ENCODE measurements around the gene KRT80.

The KRT80 gene

DNA sequence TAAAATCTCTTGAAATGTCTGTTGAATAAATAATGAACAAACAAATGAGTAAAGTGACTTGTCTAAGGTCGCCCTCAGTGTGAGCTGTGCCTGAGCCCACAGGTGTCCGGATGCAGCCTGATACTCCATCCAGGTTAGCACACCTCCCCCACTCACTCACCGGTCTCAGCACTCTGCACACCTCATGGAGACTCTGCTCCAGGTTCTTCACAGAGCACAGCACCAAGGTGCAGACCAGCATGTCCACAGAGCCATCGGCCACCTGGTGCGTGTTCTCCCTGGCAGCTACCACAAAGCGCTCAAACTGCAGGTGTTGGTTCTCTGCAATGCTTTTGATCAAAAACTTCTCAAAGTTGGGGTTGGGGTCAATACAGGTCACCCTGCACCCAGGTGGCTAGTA, 37.1 kb upstream of the KRT80 start:
- DNase-seq (ENCODE audit: low read depth) = no peak

DNA sequence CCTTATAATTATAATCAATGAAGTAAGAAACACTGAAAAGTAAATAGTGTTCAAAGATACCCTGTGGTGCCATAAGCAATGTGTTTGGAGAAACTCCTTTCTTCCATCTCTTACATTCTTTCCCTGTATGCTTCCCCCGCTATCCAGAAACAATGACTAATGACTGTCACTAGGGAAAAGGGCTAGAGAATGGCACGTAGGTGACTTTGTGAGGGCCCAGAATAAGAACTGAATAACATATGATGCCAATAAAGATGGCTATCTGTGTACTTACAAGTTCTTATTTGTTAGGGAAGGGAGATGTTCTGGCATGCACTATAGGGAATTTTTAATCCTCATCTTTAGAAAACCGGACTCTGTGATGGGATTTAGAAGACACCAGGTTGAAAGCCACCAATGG, 36.6 kb upstream of the KRT80 start:
- no peak for DNase-seq (ENCODE audit: low read depth)

DNA sequence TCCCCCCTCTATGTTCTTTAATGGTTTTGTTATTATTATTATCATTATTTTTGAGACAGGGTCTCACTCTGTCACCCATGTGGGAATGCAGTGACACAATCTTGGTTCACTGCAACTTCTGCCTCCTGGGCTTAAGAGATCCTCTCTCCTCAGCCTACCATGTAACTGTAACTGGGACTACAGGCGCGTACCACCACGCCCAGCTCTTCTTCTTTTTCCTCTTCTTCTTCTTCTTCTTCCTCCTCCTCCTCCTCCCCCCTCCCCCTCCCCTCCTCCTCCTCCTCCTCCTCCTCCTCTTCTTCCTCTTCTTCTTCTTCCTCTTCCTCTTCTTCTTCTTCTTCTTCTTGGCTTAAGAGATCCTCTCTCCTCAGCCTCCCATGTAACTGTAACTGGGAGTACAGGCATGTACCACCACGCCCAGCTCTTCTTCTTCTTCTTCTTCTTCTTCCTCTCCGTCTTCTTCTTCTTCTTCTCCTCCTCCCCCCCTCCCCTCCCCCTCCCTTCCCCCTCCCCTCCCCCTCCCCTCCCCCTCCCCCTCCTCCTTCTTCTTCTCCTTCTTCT, 35.9 kb upstream of the KRT80 start:
- no peak for DNase-seq (ENCODE audit: low read depth)

DNA sequence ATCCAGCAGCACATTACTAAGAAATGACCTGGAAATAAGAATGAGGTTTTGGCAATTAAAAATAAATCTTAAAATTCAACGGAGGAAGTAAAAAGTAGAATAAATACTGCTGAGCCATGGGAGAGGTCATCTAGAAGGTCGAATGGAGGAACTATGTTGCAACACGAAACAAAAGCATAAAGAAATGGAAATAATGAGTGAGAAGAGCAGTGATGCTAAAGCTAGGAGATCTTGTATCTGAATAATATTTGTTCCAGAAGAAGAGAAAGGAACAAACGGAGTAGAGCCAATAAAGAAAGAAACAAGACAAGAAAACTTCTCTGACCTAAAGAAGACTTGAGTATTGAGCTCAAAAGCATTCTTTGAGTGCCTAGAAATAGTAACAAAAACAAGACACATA, 34.6 kb upstream of the KRT80 start:
- DNase-seq (ENCODE audit: low read depth) = no peak

DNA sequence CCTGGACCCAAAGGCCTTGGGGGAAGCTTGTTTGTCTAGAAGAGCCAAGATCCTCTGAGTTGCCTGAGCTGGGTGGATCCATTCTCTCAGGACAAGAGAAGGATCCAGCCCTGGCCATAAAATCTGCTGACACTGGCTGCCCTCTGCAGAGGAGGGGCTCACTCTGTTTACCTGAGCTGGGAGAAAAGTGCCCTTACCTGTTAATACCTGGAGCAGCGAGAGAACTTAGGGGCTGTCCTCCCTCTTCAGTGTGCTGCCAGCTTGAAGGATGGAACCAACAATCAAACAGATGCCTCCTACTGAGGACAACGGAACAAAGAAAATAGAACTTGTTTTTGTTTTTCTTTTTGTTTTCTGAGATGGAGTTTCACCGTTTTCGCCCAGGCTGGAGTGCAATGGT, 33.9 kb upstream of the KRT80 start:
- DNase-seq (ENCODE audit: low read depth) = no peak

DNA sequence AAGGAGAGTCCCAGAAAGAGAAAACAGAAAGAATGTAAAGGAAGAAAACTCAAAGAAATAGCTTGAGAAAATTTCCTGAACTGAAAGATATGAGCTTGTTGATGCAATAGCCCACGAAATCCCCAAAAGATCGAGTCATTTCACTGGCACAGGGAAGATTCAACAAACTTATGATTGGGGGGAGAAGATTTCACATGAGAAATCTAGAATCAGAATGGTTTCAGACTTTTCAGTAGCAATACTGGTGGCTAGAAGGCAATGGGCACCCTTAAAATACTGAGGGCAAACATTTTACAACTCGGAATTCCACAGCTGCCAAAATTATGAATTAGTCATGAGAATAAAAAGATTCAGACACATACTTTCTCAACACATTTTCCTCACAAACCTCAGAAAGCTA, 32.3 kb upstream of the KRT80 start:
- no peak for DNase-seq (ENCODE audit: low read depth)

DNA sequence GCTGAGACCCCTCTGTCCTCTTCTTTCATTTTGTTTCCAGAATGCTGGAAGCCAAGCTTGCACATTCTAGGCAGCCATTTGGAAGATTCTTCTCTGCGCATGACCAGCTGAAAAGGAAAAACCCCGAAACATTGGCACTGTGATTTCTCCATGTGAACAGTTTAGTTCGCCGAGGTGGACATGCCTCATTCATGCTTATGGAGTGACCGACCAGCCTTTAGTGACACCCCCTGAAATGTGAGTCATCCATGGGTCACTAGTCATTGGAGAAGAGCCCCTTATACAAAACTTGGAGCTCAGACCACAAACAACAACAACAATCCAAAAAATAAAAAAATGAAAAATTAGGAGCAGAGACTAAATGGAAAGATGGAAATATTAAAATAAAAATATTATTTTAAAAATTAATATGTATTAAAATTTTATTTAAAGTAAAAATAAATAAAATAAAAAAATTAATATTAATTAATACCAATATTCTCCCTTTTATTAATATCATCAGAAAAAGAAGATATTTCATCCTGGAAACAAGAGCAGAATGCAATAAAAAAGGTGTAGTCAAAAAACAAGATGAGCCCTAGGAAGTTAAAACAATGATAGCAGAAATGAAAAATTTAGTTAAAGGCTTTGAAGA, 31.7 kb upstream of the KRT80 start:
- DNase-seq (ENCODE audit: low read depth) = no peak

DNA sequence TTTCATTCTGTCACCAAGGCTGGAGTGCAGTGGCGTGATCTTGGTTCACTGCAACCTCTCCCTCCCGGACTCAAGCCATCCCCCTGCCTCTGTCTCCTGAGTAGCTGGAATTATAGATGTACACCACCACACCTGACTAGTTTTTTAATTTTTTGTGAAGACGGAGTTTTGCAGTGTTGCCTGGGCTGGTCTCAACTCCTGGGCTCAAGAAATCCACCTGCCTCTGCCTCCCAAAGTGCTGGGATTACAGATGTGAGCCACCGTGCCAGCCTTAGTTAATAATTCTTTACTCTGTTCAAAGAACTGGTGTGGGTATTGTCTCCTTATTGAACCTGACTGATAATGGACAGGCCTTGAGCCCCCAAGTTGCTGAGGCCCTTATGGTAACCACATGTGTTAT, 30.9 kb upstream of the KRT80 start:
- DNase-seq (ENCODE audit: low read depth) = no peak

DNA sequence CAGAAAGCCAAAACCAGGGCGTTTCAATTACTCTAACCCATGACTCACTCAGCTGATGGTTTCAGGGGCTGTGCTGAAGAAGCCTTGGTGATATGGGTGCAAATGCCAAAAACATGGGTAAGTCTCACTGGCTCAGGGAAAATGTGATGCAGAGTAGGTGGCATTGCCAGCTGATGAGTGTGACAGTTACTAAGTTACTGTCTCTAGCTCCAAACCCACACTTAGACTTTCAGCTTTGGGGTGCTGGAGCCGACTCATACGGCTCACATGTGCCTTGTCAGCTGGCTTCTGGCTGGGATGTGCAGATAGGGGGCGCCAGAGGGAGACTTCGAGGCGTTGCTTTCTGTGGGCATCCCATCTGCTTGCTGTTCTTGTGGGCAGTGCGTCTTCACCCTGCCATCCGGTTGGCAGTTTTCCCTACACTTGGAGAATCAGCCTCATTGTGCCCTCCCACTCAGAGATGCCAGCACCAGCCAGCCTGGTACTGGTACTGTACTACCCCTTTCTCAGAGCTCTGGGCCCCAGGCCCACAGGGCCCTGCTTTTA, 30.2 kb upstream of the KRT80 start:
- peak; percentile 54 for DNase-seq (ENCODE audit: low read depth)

DNA sequence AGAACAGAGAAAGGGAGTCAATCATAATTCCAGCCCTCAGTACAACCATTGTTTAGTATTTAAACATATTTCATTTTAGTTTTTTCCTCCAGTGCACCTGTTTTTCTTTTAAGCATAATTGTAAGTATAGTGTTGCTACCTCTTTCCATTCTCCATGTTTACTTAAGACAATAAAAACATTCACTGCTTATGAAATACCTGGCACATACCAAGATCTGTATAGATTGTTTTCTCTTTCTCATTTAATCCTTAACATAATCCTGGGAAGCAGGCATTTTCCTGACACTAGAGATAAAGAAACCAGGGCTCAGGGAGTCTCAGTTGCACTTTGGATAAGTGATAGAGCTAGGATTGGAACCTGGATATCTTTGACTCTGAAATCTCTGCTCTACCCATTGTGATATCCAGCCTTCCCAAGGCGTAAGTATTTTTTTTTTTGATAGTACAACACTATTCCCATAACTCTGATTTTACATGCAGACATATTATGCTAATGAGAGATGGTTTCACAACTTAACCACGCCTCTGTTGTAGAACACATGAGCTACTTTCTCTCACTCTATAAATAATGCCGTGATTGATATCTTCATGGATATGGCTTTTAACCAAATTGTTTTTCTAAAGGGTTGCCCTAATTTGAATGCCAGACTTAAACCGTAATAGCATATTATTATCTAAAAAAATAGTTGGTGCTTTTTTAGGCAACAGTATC, 29.4 kb upstream of the KRT80 start:
- DNase-seq (ENCODE audit: low read depth) = no peak

DNA sequence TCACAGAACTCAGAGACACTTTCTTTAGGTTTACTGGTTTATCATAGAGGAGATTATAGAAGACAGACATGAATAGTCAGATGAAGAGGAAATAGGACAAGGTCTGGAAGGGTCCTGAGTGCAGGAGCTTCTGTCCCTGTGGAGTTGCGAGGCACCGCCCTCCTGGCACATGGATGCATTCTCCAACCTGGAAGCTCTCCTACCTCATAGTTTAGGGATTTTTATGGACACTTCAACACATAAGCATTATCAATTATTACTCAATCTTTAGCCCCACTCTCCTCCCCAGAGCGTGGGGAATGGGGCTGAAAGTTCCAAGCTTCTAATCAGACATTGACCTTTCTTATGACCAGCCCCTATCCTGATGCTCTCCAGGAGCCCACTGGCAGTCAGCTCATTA, 28.7 kb upstream of the KRT80 start:
- no peak for DNase-seq (ENCODE audit: low read depth)

DNA sequence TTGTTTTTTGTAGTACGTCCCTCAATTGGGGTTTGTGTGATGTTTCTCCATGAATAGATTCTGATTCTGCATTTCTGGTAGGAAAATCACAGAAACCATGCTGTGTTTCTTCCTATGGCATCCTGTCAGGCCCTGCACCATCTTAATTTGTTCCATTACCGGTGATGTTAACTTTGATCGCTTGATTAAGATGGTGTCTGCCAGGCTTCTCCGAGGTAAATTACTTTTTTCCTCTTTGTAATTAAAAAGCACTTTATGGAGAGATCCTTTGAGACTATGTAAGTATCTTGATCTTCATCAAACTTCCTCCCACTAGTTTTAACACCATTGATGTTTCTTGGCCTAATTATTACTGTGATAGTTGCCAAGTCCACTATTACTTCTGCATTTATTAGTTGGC, 26.2 kb upstream of the KRT80 start:
- no peak for DNase-seq (ENCODE audit: low read depth)

DNA sequence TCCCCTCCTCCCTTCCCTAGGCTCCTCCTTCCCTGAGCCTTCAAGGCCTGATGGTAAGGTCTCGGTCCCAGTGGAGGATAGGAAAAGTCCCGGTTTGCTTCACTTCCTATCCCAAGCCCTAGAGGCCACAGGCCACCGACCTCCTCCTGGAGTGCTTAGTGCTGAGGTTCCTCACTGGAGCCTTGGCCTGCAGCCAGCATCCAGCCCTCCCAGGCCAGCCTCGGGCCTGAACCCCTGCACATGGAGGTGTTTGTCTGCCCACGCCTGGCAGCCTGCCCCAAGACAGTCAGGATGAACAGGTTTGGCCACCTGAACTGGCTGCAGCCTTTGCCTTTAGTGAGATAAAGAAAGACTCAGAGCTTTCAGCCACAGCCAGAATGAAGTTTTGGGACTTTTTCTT, 25.4 kb upstream of the KRT80 start:
- DNase-seq (ENCODE audit: low read depth) = no peak

DNA sequence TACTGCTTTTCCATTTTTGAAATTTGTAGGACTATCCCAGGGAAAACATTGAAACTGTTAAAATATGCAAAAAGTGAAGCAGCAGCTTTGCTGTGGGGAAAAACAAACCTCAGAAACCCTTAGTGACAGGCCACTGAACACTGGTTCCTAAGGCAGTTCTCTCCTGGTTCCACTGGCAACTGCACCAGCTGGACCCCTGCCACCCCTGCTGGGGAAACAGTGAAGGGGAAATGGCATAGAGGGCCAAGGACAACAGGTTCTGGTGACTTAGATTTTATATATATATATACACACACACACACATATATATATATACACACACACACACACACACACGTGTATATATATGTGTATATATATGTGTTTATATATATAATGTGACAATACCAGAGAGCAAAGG, 25.0 kb upstream of the KRT80 start:
- no peak for DNase-seq (ENCODE audit: low read depth)

DNA sequence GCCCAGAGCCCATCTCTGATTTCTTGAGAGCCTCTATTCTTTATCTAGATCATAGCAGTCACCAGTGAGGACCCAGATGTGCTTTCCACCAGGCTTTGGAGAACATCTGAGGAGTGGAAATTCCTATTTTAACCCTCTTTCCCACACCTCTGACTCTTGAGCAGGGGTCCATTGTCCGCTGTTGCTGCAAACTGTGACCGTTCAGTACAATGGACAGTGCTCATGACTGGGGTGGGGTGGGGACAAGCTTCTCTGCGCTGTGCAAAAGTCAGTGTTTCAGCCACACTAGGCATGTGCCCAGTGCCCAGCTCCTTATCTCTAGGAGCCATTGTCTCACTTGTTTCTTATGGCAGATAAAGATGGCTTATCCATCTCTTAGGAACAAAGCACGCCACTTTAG, 24.3 kb upstream of the KRT80 start:
- DNase-seq (ENCODE audit: low read depth) = no peak

DNA sequence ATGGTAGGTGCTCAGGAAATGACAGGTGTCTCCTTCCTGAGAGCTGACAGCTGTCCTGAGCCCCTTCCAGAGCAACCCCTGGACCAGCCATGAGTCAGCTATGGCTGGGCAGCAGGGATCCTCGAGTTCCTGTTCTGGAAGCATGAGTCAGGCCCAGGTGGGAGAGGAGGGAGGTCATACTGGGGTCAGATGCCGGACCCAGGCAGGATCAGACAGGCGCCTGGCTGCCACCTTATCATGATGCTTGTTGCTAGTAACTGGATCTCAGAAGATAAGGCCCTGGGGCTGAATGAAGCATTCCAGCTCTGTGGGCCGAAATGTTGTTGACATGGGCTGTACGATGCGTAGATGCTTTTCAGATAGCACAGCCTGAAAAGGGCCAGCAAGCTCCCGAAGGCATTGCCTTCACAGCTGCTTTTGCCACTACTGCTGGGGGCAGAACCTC, 23.8 kb upstream of the KRT80 start:
- no peak for DNase-seq (ENCODE audit: low read depth)

DNA sequence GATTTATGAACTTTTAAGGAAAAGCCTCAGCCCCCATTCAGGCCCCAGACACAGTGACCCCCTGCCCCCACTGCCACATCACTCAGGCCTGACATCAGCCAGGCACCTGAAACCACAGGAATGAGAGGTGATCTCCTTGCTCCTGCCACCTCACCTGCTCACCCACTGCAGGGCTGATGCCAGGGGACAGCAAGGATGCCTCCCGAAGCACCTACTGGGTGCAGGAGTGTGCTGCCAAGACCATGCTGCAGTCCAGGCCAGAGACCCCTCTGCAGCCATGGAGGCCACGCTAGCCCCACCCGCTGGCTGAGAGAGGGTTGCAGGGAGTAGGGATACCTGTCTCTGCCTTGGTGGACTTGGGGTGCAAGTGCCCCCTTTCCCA, 22.6 kb upstream of the KRT80 start:
- DNase-seq (ENCODE audit: low read depth) = no peak

DNA sequence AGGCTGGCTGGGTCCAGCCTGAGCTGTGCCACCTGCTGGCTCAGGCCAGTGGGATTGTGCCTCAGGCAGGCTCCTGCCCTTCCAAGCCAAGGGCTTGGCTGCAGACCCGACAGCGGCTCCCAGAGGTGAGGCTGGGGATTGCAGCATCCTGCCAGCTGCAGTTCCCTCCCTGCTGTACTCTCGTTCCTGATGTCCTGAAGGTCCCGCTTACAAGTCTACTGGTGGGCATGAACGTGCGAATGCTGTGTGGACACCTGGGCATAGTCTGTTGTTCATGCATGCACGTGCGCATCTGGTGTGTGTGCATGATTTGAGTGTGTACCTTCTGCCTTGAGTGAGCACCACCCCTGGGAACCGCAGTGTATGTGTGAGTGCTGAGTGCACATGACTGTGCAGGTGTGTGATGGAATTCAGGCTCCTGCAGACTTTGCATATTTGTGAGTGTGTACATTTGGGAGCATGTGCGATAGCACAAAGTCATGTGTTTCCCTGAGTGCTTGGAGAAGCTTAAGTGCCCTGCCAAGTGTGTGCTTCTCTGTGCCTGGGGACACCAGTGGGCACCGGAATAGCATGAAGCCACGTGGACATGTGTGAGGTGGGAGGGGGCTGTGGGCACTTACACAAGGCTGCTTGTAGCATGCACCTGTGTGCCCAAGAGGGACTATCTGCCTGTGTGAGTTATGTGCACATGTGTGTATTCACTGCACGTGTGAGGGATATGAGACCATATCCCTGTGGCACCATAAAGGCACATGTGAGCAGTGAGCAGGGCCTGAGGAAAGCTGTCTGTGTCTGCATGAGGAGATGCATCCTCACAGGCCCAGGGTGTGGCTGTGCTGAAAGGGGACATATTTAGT, 22.0 kb upstream of the KRT80 start:
- peak; percentile 39 for DNase-seq (ENCODE audit: low read depth)

DNA sequence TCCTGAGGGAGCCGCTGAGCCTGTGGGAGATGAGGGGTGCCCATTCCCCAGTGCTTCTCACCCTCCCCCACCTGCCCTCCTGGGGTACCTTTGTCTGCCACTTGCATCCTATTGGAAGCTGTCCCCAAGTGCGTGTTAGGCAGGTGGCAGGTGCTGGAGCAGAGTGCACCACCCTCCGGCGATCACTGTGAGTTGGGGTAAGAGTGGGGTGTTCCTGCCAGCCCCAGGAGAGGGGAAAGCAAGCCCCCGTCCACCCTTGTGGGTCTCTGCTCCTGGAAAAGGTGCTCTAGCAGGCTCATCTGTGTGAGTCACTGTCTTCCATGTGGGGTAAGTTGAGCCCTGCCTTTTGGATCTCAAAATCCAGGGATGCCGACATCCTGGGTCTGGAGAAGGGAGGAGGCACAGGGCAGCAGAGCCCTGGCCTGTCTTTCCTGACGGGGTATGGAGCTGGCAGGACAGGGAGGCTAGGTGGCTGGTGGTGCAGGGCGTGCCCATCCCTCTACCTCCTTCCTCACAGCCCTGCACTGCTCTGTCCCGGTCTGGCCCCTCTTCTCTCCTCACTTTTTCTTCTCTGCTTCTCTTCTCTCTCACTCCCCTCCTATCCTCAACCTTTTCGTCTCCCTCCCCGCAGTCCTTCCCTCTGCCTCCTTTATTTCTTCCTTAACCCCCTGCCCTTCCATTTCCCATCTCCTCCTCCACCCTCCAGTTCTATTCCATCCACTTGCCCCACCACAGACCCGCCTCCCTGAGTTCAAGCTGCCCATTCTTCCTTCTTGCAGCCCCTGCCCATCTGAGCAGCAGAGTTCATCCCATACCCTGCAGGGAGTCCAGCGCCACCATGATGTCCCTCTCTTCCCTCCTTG, 21.1 kb upstream of the KRT80 start:
- DNase-seq (ENCODE audit: low read depth) = no peak

DNA sequence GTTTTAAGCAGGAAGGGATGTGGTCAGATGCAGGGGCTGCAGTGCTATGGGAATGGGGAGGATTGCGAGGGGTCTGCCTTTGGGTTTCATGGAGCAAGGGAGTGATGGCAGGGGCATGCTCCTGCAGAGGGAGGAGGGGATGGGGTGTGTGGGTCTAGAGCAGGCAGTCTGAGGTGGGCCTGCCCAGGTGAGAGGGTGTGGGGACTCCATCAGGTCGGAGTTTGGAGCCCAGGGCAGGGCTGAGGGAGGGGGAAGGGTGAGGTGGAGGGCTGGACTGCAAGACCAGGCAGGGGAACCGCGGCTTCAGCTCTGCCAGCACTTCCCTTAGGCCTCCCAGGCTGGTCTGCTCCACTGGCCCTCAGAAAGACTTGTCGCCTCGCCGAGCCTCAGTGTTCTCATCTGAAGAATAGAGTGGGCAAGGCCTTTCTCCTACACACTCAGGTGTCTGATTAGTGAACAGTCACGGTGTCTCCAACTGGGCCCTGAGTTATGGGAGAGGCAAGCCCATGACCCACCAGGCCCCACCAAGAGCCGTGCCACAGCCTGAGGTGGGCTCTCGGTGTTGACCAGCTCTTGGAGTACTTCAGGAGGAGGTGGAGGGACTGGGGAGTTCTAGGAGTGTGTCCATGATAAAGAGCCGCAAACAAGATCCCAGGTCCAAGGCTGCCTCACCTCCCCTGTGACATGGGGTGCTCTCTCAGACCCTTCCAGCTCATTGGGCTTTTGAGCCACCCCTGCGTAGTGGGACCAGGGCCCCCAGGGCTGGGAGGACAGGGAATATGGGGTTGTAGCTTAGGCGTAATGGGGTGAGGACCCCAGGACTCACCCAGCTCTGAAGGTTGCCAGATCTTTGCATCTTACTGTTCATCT, 20.1 kb upstream of the KRT80 start:
- DNase-seq (ENCODE audit: low read depth) = no peak

Measured in stimulated activated CD8-positive, alpha-beta memory T cell treated with anti-CD3 and anti-CD28 coated beads, Interleukin-4, amount 100 ng/mL, for 24 hours (primary cell).